B cell (primary cell): ENCODE data around the gene TMEM256.

ENCODE experiments used
- EZH2 ChIP-seq: IDR thresholded peaks from 2 replicates; pipeline ENCODE4 v1.6.1; 2012; ENCODE audit warnings: borderline replicate concordance, low read depth, mild to moderate bottlenecking, moderate library complexity, low read length; ENCODE audit not compliant: insufficient read depth, poor library complexity, severe bottlenecking
- TF ChIP-seq, protein P1 (sequence below): fragments of 200-600 bp; IDR thresholded peaks from one replicate; pipeline ENCODE4 v1.8.0; 2022; ENCODE audit warnings: antibody characterized with exemption, mild to moderate bottlenecking

DNA sequence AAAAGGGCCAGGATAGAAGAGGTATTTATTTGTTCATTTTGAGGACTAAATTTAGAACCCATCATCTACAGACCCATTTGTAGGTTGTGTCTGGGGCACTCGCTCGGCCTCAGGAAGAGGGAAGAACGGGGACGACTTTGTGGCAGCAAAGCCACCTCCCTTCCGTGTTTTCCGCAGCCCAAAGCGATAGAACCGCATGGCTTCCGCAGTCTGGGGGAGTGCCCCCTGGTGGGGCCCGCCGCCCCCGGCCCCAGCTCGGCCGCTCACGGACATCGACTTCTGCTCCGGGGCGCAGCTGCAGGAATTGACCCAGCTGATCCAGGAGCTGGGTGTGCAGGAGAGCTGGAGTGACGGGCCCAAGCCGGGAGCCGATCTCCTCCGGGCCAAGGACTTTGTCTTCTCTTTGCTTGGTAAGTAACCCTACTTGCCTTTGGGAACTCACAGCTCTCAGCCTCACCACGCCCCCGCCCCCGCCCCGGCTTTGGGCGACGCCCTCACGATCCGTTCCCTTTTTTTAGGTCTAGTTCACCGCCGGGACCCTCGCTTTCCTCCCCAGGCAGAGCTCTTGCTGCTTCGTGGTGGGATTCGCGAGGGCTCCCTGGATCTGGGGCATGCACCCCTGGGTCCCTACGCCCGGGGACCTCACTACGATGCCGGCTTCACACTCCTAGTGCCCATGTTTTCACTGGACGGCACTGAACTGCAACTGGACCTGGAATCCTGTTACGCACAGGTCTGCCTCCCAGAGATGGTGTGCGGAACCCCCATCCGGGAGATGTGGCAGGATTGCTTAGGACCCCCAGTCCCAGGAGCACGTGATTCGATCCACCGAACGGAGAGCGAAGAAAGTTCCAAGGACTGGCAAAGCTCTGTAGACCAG, 32.0 kb upstream of the TMEM256 start:
- TF ChIP-seq, protein P1, sequence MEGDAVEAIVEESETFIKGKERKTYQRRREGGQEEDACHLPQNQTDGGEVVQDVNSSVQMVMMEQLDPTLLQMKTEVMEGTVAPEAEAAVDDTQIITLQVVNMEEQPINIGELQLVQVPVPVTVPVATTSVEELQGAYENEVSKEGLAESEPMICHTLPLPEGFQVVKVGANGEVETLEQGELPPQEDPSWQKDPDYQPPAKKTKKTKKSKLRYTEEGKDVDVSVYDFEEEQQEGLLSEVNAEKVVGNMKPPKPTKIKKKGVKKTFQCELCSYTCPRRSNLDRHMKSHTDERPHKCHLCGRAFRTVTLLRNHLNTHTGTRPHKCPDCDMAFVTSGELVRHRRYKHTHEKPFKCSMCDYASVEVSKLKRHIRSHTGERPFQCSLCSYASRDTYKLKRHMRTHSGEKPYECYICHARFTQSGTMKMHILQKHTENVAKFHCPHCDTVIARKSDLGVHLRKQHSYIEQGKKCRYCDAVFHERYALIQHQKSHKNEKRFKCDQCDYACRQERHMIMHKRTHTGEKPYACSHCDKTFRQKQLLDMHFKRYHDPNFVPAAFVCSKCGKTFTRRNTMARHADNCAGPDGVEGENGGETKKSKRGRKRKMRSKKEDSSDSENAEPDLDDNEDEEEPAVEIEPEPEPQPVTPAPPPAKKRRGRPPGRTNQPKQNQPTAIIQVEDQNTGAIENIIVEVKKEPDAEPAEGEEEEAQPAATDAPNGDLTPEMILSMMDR, result peak; percentile 46
- no peak for TF ChIP-seq EZH2
